Measurements from ENCODE around the gene CTF1. TPM values are rescaled to one million over a fixed set of nuclear protein-coding genes. Genes with fewer than 3 reads are reported as not detected.
A peak's percentile ranks its signal among the peaks of the same experiment; 100 is the strongest.

CTF1 gene
- total RNA-seq, 5 donors from 2014 or later (not counting 1 experiment from before 2014, with no cell fraction given) = 0.38 to 0.47 (median 0.39) TPM; not detected in 2

- peak overlapping the region; percentile 49 to 61 for H3K27ac Mint-ChIP-seq
Observed at GRCh38 chr16:30942426-30942806, 46.0 kb downstream of the CTF1 start.

GRCh38 chr16:30944352-30944751 is 47.9 kb downstream of the CTF1 start:
- H3K4me3 ChIP-seq (ENCODE audit: control insufficient read depth in 1 of 2, extremely low read depth in 1 of 2, low read length in 1 of 2) = no peak overlapping the region
- Mint-ChIP-seq H3K4me1 (peaks cover 13 to 20% (median 19%) of the 10 kb centered on the region in 3 donors), H3K27ac (peak overlapping the region in 1 of 2 donors; percentile 1), H3K9me3 (no peaks in the 10 kb centered on the region), H3K36me3 (peaks cover 12% of the 10 kb centered on the region), H3K4me3 (no peak overlapping the region), H3K27me3 (no peaks in the 10 kb centered on the region)
- no peak overlapping the region for H3K27ac ChIP-seq (ENCODE audit: low read length)
- H3K27me3 ChIP-seq (replicated peaks in 1 of 2; ENCODE audit: control insufficient read depth in 2 of 2, extremely low read depth in 1 of 2, insufficient read depth in 2 of 2, low read length in 1 of 2) = no peaks in the 10 kb centered on the region
- peaks cover 3 to 24% of the 10 kb centered on the region in 2 experiments for H3K4me1 ChIP-seq (ENCODE audit: control insufficient read depth in 1 of 2, extremely low read depth in 1 of 2, insufficient read depth in 2 of 2, low read length in 2 of 2)
- ChIA-PET POLR2A (no interaction called here), CTCF (interaction anchor here (0.6 to 1.3 kb wide), 5 partner anchors 9 to 1719 kb away, joined by 3 to 6 read pairs (median 4); no protein-coding TSS in a partner anchor)
- peaks cover 4 to 5% of the 10 kb centered on the region in 2 donors for H3K36me3 ChIP-seq (ENCODE audit: control insufficient read depth in 2 of 2, extremely low read depth in 1 of 2, insufficient read depth in 1 of 2, low read length in 1 of 2)
- ATAC-seq (replicated peaks in 1 of 4) (no peak), DNase-seq (no peak)
- no peaks in the 10 kb centered on the region for H3K9me3 ChIP-seq

More at GRCh38 chr16:30942426-30942806, 46.0 kb downstream of the CTF1 start:
- no peaks in the 10 kb centered on the region for H3K27me3 Mint-ChIP-seq
- ATAC-seq (replicated peaks in 1 of 4) = no peak
- Histone ChIP-seq H3K36me3 (ENCODE audit: control insufficient read depth in 2 of 2, extremely low read depth in 1 of 2, insufficient read depth in 1 of 2, low read length in 1 of 2) (peaks cover 4 to 6% of the 10 kb centered on the region in 2 donors), H3K9me3 (no peaks in the 10 kb centered on the region), H3K4me3 (ENCODE audit: control insufficient read depth in 1 of 2, extremely low read depth in 1 of 2, low read length in 1 of 2) (peak overlapping the region in 1 of 2 donors; percentile 14), H3K27me3 (replicated peaks in 1 of 2; ENCODE audit: control insufficient read depth in 2 of 2, extremely low read depth in 1 of 2, insufficient read depth in 2 of 2, low read length in 1 of 2) (no peaks in the 10 kb centered on the region), H3K27ac (ENCODE audit: low read length) (peak overlapping the region; percentile 53), H3K4me1 (ENCODE audit: control insufficient read depth in 1 of 2, extremely low read depth in 1 of 2, insufficient read depth in 2 of 2, low read length in 2 of 2) (peaks cover 0 to 13% of the 10 kb centered on the region in 2 experiments)
- POLR2A ChIA-PET = interaction anchor here in 1 of 2 donors (0.9 kb wide), 1 partner anchor 135 kb away, joined by 7 read pairs; no protein-coding TSS in a partner anchor
- no peak overlapping the region for H3K4me3 Mint-ChIP-seq
- DNase-seq = no peak
- no CpG with 5 or more reads among the region's 4 CpGs for WGBS (ENCODE audit: insufficient coverage)
- H3K9me3 Mint-ChIP-seq = no peaks in the 10 kb centered on the region
- peaks cover 12% of the 10 kb centered on the region for H3K36me3 Mint-ChIP-seq
- CTCF ChIA-PET = interaction anchor here (0.6 to 2.9 kb wide), 6 partner anchors 50 to 927 kb away, joined by 3 to 21 read pairs (median 4); partner anchors contain the start of gene ZNF843 (in 1 of the 2)
- peaks cover 15 to 27% (median 20%) of the 10 kb centered on the region in 3 donors for H3K4me1 Mint-ChIP-seq

GRCh38 chr16:30946671-30947540 is 50.5 kb downstream of the CTF1 start:
- ATAC-seq (replicated peaks in 1 of 4) (no peak), DNase-seq (no peak)
- H3K27me3 ChIP-seq (replicated peaks in 1 of 2; ENCODE audit: control insufficient read depth in 2 of 2, extremely low read depth in 1 of 2, insufficient read depth in 2 of 2, low read length in 1 of 2) = no peaks in the 10 kb centered on the region
- POLR2A ChIA-PET = no interaction called here
- peaks cover 3 to 4% of the 10 kb centered on the region in 2 donors for H3K36me3 ChIP-seq (ENCODE audit: control insufficient read depth in 2 of 2, extremely low read depth in 1 of 2, insufficient read depth in 1 of 2, low read length in 1 of 2)
- H3K4me1 ChIP-seq (ENCODE audit: control insufficient read depth in 1 of 2, extremely low read depth in 1 of 2, insufficient read depth in 2 of 2, low read length in 2 of 2) = peaks cover 9 to 38% of the 10 kb centered on the region in 2 experiments
- Mint-ChIP-seq H3K27me3 (no peaks in the 10 kb centered on the region), H3K9me3 (no peaks in the 10 kb centered on the region), H3K36me3 (peaks cover 12% of the 10 kb centered on the region), H3K4me1 (peaks cover 21 to 27% (median 23%) of the 10 kb centered on the region in 3 donors), H3K27ac (peak overlapping the region in 1 of 2 donors; percentile 23), H3K4me3 (peak overlapping the region in 1 of 3 donors; percentile 46)
- no peak overlapping the region for H3K27ac ChIP-seq (ENCODE audit: low read length)
- no peaks in the 10 kb centered on the region for H3K9me3 ChIP-seq
- no peak overlapping the region for H3K4me3 ChIP-seq (ENCODE audit: control insufficient read depth in 1 of 2, extremely low read depth in 1 of 2, low read length in 1 of 2)
- CTCF ChIA-PET = no interaction called here
- 95% methylated on average over 34 of the region's 38 CpGs for WGBS (ENCODE audit: insufficient coverage)

- ATAC-seq (replicated peaks in 1 of 4) (no peak), DNase-seq (no peak)
- peaks cover 3 to 4% of the 10 kb centered on the region in 2 donors for H3K36me3 ChIP-seq (ENCODE audit: control insufficient read depth in 2 of 2, extremely low read depth in 1 of 2, insufficient read depth in 1 of 2, low read length in 1 of 2)
- H3K9me3 ChIP-seq = no peaks in the 10 kb centered on the region
- H3K4me1 ChIP-seq (ENCODE audit: control insufficient read depth in 1 of 2, extremely low read depth in 1 of 2, insufficient read depth in 2 of 2, low read length in 2 of 2) = peaks cover 9 to 32% of the 10 kb centered on the region in 2 experiments
- Mint-ChIP-seq H3K9me3 (no peaks in the 10 kb centered on the region), H3K4me3 (no peak overlapping the region), H3K27ac (no peak overlapping the region), H3K36me3 (peaks cover 12% of the 10 kb centered on the region), H3K27me3 (no peaks in the 10 kb centered on the region), H3K4me1 (peaks cover 15 to 23% (median 20%) of the 10 kb centered on the region in 3 donors)
- CTCF ChIA-PET = no interaction called here
- no peak overlapping the region for H3K27ac ChIP-seq (ENCODE audit: low read length)
- no peak overlapping the region for H3K4me3 ChIP-seq (ENCODE audit: control insufficient read depth in 1 of 2, extremely low read depth in 1 of 2, low read length in 1 of 2)
- POLR2A ChIA-PET = no interaction called here
- no CpG with 5 or more reads among the region's 3 CpGs for WGBS (ENCODE audit: insufficient coverage)
- H3K27me3 ChIP-seq (replicated peaks in 1 of 2; ENCODE audit: control insufficient read depth in 2 of 2, extremely low read depth in 1 of 2, insufficient read depth in 2 of 2, low read length in 1 of 2) = no peaks in the 10 kb centered on the region
Observed at GRCh38 chr16:30947541-30947858, 51.1 kb downstream of the CTF1 start.

GRCh38 chr16:30947859-30948666 is 51.6 kb downstream of the CTF1 start:
- H3K27me3 Mint-ChIP-seq = no peaks in the 10 kb centered on the region
- peaks cover 10 to 20% (median 17%) of the 10 kb centered on the region in 3 donors for H3K4me1 Mint-ChIP-seq
- peak overlapping the region in 2 of 3 donors; percentile 17 to 89 for H3K4me3 Mint-ChIP-seq
- Histone ChIP-seq H3K4me3 (ENCODE audit: control insufficient read depth in 1 of 2, extremely low read depth in 1 of 2, low read length in 1 of 2) (peak overlapping the region in 1 of 2 donors; percentile 62), H3K36me3 (ENCODE audit: control insufficient read depth in 2 of 2, extremely low read depth in 1 of 2, insufficient read depth in 1 of 2, low read length in 1 of 2) (peaks cover 3 to 4% of the 10 kb centered on the region in 2 donors), H3K27me3 (replicated peaks in 1 of 2; ENCODE audit: control insufficient read depth in 2 of 2, extremely low read depth in 1 of 2, insufficient read depth in 2 of 2, low read length in 1 of 2) (no peaks in the 10 kb centered on the region), H3K4me1 (ENCODE audit: control insufficient read depth in 1 of 2, extremely low read depth in 1 of 2, insufficient read depth in 2 of 2, low read length in 2 of 2) (peaks cover 9 to 31% of the 10 kb centered on the region in 2 experiments), H3K9me3 (no peaks in the 10 kb centered on the region), H3K27ac (ENCODE audit: low read length) (peak overlapping the region; percentile 58)
- peaks cover 12% of the 10 kb centered on the region for H3K36me3 Mint-ChIP-seq
- 88% methylated on average over 23 of the region's 44 CpGs for WGBS (ENCODE audit: insufficient coverage)
- ATAC-seq (replicated peaks in 1 of 4) = peak in 2 of 4 experiments; percentile 2 to 13
- peak overlapping the region in 1 of 2 donors; percentile 90 for H3K27ac Mint-ChIP-seq
- CTCF ChIA-PET = no interaction called here
- POLR2A ChIA-PET = interaction anchor here in 1 of 2 donors (0.6 kb wide), 1 partner anchor 594 kb away, joined by 3 read pairs; no protein-coding TSS in a partner anchor
- peak in 1 of 35 experiments; percentile 33 for DNase-seq
- H3K9me3 Mint-ChIP-seq = no peaks in the 10 kb centered on the region

All from T-cell (primary cell).